ENCODE measurements around the gene MARCKS.

The MARCKS gene

GRCh38 chr6:113854531-113855499, 2.3 kb upstream of the MARCKS start:
- DNase-seq, result peak; percentile 81

- DNase-seq, result no peak
Observed at GRCh38 chr6:113855500-113856374, 1.4 kb upstream of the MARCKS start.

GRCh38 chr6:113856375-113856624, 845 bp upstream of the MARCKS start:
- no peak for DNase-seq

- peak; percentile 58 for DNase-seq
Observed at GRCh38 chr6:113857556-113858479, 673 bp downstream of the MARCKS start.

DNA sequence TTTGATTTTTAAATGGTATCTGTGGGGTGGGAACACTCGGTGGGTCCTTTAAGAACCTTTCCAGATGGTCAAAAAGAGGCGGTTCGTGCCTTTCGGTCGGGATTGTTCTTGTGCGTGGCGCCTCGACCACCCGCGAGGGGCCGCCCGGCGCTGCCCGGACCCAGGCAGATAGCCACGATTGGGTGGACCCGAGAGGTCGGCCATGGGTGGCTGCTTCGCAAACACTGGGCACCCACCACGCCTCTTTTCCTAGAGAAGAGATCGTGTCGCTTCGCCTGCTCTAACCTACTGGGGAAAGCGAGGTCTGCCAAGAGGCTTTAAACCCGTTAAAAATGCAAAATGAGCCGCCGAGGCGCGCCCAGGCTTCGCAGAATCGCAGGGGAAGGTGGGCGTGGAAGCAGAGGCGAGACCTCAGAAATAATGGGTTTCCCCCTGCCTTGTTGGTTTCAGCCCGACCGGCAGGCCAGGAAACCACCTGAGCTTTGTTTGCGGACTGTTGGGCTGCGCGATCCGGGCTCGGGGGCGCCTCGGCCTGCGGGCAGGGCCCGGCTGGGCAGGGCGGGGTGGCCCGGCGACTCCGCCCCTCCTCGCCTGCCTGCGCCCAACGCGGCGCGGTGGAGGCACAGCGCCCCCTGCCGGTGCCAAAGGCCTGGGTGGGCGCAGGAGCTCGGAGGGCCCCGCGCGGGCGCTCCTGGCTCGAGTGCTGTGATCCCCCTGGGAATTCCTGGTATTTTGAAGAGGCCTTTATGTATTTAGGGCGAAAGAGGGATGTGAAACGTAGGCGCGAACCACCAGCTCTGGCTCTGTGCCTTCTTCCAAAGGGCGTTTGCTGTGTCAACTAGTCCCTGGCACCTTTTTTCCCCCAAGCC, 1.6 kb downstream of the MARCKS start:
- peak; percentile 92 for DNase-seq

DNA sequence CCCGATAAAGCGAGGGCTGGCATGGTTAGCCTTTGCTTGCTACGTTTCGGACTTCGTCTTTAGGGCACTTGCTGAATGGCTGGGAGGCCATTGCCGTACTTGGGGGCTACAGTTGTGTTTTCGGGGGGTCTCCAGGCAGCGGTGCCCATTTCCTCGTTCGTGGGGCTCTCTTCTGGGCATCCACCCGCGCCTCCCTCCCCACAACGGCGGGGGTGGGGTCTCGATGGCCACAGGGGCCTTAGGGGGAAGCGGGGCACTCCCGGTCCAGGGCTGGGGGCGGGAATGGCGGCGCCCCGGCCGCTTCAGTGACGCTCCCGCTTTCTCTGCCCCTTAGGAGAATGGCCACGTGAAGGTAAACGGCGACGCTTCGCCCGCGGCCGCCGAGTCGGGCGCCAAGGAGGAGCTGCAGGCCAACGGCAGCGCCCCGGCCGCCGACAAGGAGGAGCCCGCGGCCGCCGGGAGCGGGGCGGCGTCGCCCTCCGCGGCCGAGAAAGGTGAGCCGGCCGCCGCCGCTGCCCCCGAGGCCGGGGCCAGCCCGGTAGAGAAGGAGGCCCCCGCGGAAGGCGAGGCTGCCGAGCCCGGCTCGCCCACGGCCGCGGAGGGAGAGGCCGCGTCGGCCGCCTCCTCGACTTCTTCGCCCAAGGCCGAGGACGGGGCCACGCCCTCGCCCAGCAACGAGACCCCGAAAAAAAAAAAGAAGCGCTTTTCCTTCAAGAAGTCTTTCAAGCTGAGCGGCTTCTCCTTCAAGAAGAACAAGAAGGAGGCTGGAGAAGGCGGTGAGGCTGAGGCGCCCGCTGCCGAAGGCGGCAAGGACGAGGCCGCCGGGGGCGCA, 2.4 kb downstream of the MARCKS start:
- no peak for DNase-seq

DNA sequence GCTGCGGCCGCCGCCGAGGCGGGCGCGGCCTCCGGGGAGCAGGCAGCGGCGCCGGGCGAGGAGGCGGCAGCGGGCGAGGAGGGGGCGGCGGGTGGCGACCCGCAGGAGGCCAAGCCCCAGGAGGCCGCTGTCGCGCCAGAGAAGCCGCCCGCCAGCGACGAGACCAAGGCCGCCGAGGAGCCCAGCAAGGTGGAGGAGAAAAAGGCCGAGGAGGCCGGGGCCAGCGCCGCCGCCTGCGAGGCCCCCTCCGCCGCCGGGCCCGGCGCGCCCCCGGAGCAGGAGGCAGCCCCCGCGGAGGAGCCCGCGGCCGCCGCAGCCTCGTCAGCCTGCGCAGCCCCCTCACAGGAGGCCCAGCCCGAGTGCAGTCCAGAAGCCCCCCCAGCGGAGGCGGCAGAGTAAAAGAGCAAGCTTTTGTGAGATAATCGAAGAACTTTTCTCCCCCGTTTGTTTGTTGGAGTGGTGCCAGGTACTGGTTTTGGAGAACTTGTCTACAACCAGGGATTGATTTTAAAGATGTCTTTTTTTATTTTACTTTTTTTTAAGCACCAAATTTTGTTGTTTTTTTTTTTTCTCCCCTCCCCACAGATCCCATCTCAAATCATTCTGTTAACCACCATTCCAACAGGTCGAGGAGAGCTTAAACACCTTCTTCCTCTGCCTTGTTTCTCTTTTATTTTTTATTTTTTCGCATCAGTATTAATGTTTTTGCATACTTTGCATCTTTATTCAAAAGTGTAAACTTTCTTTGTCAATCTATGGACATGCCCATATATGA, 3.2 kb downstream of the MARCKS start:
- DNase-seq, result no peak

GRCh38 chr6:113862112-113862511, 5.0 kb downstream of the MARCKS start:
- DNase-seq, result no peak

DNA sequence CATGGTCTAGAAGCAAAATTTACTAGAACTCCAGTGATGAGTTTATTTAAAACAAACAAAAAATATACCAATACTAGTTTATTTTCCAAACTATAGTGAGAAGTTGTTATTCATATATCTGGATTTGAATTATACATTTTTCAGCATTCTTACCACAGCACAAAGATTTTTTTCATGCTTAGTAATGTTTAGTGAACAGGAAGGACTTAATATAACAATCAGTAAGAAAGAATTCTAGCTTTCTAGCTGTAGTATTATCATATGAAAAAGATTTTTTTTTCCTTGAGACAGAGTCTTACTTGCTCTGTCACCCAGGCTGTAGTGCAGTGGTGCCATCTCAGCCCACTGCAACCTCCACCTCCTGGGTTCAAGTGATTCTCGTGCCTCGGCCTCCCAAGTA, 13.8 kb downstream of the MARCKS start:
- DNase-seq, result no peak

- DNase-seq, result no peak
Observed at GRCh38 chr6:113871975-113872374, 14.8 kb downstream of the MARCKS start.

DNA sequence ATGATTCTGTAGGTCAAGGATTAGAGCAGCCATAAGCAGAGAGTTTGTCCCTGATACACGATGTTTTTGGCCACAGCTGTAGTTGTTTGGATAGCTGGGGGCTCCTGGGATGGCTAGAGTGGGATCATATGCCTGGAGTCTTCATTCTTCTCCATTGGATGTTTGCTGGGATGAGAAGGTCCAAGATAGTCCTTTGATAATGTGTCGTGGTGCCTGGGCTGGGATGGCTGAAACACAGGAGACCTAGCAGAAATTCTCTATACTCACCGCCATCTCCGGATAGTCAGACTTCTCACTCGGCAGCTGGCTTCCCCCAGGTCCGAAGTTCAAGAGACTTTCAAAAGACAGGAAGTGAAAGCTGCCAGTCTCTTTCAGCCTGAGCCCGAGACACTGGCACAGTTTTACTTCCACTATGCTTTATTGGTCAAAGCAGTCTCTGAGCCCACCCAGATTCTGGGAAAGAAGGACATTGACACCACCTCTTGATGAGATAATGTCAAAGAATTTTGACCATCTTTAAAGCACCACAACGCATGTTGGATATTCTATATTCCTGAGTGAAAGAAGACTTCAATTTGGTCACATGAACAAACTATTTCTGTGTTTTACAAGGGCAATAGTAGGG, 16.0 kb downstream of the MARCKS start:
- peak; percentile 53 for DNase-seq

DNA sequence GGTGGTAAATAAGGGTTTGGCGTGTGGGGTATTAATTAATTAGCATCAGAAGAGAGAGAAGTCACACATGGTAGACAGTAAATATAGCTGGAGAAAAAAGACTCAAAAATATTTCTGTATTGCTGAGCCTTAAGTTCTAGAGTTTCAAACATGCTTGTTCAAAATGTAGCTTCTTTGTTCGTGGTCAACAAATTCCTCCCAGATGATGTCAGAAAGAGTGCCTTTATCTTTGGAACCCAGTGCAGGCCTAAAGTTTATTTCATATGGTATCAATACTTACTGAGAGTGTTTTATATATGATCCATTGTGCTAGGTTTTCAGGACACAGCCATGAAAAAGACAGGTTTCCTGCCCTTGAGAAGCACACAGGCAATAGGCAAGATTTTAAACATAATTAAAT, 18.3 kb downstream of the MARCKS start:
- DNase-seq, result no peak

GRCh38 chr6:113876695-113877094, 19.6 kb downstream of the MARCKS start:
- DNase-seq, result no peak

DNA sequence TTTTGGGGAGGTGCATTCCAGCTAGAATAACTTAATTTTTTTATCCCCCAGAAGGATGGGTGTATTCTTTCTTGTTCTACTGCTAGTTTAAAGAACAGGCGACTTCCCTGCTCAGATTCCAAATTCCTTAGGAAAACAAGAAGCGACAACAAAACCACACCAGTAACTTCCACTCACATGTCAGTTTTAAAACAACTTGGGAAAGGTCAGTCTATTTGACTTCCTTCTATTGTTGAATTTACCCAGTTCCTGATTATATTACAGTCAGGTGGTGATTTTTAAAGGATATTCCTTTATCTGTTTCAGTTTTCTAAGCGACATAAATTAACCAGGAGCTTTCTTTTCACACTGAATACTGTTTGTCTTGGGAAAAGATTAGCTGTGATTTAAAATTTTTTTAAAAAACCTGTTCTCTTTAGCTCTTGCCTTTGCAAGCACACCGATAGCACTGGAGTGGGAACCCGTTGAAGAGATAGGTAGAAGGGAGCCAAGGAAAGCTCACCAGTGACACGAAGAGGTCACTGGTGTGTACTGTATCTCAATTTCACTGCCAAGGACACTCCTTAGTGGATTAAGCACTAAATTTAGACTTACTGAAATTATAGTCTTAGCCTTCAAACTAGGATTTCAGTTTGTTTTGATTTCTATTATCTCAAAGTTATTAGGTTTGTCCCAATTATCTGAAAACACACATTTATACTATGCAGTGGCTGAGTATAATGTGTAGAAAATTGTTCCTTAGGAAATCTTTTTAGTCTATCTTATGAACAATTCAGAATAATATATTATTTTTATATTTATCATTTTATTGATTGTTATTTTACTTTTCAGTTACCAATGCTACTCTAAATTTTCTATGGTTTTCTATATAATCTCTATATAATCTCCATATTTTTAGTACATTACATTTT, 22.3 kb downstream of the MARCKS start:
- peak; percentile 4 for DNase-seq

- no peak for DNase-seq
Observed at GRCh38 chr6:113881478-113881980, 24.4 kb downstream of the MARCKS start.

DNA sequence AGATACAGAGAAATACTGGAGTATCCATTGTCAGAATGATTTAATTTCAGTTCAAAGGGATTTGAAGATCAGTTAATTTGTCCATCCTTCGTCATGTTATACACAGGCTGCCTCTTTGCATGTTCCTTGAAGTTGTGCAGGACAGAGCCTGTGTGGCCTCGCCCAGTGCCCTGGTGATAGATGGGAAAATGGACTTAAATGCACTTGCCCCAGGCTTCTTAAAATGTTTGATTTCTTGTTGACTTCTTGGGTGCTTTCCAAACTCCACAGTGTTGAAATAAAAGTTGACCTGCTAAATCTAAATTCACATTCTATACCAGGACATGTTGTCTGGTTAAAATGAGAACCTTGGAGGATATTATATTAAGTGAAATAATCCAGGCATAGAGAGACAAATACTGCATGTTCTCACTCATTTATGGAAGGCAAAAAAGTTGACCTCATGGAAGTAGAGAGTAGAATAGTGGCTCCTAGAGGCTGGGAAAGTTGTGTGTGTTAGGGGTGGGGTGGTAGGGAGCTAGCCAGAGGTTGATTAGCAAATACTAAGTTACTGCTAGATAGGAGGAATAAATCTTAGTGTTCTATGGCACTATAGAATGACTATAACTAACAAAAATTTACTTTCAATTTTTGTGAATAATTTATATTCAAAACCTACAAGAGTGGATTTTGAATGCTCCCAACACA, 25.3 kb downstream of the MARCKS start:
- no peak for DNase-seq

DNA sequence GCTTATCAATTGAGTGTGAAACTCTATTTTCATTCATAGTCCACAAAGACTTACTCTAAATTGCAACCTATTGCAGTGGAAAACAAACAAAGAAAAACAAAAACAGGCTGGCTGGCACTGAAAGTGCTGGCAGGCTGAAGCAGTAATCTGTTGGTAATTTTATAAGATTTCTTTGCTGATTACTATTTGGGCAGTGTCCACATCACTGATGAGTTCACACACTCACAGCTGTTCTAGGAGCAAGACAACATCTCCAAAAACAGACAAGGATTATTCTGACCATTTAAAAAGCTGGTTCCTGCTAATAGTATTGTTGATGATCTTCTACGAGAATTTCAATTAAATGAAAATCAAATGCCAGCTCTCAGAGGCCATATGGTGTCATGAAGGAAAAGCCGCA, 26.9 kb downstream of the MARCKS start:
- DNase-seq, result no peak

DNA sequence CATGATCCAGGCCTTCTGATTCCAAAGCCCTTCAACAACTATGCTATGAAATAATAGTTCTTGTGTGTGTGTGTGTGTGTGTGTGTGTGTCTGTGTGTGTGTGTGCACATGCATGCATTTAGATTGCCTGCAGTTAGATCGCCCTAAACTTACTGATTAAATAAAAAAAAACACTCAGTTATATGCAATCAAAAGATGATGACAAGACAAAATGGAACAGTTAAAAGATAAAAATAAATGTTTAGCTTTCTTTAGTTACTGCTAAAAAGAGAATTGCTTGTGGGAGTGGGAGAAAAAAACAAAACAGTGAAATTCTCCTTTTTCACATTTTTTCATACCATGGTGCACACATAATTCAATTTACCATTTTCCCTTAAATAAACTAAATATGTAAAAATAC, 29.4 kb downstream of the MARCKS start:
- no peak for DNase-seq

All from CD4-positive, alpha-beta T cell treated with Interferon gamma for 1 hour (primary cell).